GM12892 (cell line): ENCODE results near the gene DSTYK.

Experiments used
- POLR2A ChIP-seq: IDR thresholded peaks from 2 replicates; pipeline ENCODE4 v1.6.1; 2011; ENCODE audit warnings: low read depth, low read length, control low read depth
- POLR2AphosphoS5 ChIP-seq: IDR thresholded peaks from 2 replicates; pipeline ENCODE4 v1.6.1; 2011; ENCODE audit warnings: low read depth, low read length, control low read depth

DNA sequence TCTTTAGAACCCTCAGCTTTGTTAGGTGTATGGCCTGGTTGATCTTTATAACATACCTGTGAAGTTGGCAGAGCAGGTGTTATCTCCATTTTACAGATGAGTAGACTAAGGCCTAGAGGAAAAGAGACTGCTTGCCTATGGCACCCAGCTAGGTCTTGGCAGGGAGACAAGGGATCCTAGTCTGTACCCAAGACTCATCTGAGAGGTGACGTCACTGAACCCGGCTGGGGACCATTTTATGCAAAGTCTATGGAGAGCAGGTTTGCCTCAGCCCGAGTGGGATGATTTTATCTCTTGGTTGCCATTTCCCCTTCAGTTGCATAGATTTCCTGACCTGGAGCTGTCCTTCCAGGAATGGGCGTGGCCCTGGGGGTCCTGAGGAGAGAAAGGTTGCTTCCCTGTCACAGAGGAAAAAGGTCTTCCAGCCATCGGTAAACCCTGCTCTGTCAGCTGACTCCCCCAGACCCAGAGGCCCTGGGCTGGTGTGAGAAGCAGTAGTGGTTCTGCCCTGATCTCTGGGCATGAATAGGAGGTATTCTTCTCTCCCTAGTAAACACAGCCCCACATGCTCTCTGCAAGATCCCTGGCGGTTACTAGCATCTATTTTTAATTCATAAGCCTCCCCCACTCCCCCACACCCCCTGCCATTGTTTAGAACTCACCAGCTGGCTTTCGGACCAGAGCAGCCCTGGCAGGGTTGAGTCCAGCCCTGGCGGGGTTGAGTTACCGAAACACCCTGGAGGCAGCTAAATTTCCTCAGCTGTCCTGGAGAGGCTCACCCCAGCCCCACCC lies 35.8 kb upstream of the DSTYK start:
- TF ChIP-seq POLR2AphosphoS5 (no peak), POLR2A (no peak)
